ENCODE data around the gene TKT.

TKT gene

GRCh38 chr3:53194210-53195065, 61.4 kb downstream of the TKT start:
- no peak overlapping the region for H2AFZ ChIP-seq (ENCODE audit: insufficient read depth, low read length, poor library complexity)

DNA sequence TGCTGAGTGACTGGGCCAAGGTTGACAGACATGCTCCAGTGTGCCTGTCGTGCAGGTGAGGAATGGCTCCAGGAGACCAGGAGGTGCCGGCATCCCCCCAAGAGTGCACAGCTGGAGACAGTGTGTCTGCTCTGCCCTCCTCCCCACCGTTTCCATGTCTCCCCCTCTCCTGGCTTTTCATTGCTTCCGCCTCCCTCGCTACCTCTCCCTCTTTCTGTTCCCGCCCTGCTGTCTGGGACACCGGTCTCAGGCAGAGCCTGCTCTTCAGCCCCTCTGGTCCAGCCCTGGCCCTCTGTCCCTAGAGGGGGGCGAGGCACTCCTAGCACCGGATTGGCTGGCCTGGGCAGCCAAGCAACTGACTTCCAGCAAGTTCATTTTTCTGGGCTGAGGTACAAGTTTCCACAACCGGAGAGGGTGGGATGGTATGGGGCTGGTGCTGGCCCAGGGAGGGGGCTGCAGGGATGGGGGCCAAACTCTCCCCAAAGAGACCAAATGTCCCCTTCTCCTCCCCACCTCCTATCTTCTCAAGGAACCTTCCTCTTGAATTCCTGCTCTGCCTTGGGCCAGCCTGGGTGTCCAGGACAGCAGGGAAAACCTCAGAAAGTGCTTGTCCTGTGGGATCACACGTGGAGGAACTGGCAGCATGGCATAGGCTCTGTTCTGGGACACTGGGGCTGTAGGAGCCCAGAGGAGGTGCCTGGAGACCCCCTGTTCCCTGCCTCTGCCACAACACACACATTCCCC, 62.2 kb downstream of the TKT start:
- Histone ChIP-seq H2AK5ac (ENCODE audit: low read length) (no peak overlapping the region), H3K27me3 (ENCODE audit: insufficient read depth, low read length) (no peaks in the 10 kb centered on the region), H2BK120ac (ENCODE audit: insufficient read depth, low read length, poor library complexity) (no peak overlapping the region), H3K9ac (ENCODE audit: low read length) (no peak overlapping the region), H3K4me2 (ENCODE audit: low read length) (no peak overlapping the region), H3K27ac (ENCODE audit: low read depth, low read length) (no peak overlapping the region), H3K4ac (ENCODE audit: low read depth, low read length) (no peak overlapping the region), H4K8ac (ENCODE audit: low read depth, low read length) (no peak overlapping the region), H3K18ac (ENCODE audit: low read length) (no peak overlapping the region), H3K9me3 (ENCODE audit: insufficient read depth, low read depth, low read length) (no peaks in the 10 kb centered on the region), H3K4me3 (ENCODE audit: low read depth, low read length) (no peak overlapping the region), H2BK12ac (ENCODE audit: low read length) (no peak overlapping the region), H4K91ac (ENCODE audit: low read depth, low read length) (no peak overlapping the region), H3K23ac (ENCODE audit: low read length) (no peak overlapping the region), H4K12ac (ENCODE audit: low read depth, low read length) (no peak overlapping the region), H2BK5ac (ENCODE audit: low read depth, low read length, poor library complexity) (no peak overlapping the region), H3K4me1 (ENCODE audit: control insufficient read depth in 1 of 2, insufficient read depth in 2 of 2, low read length in 2 of 2) (peaks cover 8 to 12% of the 10 kb centered on the region in 2 experiments), H3K14ac (ENCODE audit: low read length) (no peak overlapping the region), H3K36me3 (ENCODE audit: control insufficient read depth in 1 of 2, insufficient read depth in 2 of 2, low read length in 2 of 2) (peaks cover 9 to 11% of the 10 kb centered on the region in 2 experiments), H3K79me2 (ENCODE audit: control insufficient read depth, insufficient read depth, low read length, poor library complexity) (no peaks in the 10 kb centered on the region), H3K79me1 (ENCODE audit: low read length) (no peaks in the 10 kb centered on the region), H2AFZ (ENCODE audit: insufficient read depth, low read length, poor library complexity) (no peak overlapping the region)
- DNase-seq: no peak
- no CpG with 5 or more reads among the region's 11 CpGs for WGBS (ENCODE audit: extremely low coverage, insufficient coverage, insufficient read length)

More at GRCh38 chr3:53194210-53195065, 61.4 kb downstream of the TKT start:
- no CpG with 5 or more reads among the region's 14 CpGs for WGBS (ENCODE audit: extremely low coverage, insufficient coverage, insufficient read length)
- Histone ChIP-seq H4K91ac (ENCODE audit: low read depth, low read length) (no peak overlapping the region), H3K27me3 (ENCODE audit: insufficient read depth, low read length) (no peaks in the 10 kb centered on the region), H3K14ac (ENCODE audit: low read length) (no peak overlapping the region), H3K4me1 (ENCODE audit: control insufficient read depth in 1 of 2, insufficient read depth in 2 of 2, low read length in 2 of 2) (peaks cover 8 to 12% of the 10 kb centered on the region in 2 experiments), H3K79me2 (ENCODE audit: control insufficient read depth, insufficient read depth, low read length, poor library complexity) (no peaks in the 10 kb centered on the region), H2BK5ac (ENCODE audit: low read depth, low read length, poor library complexity) (no peak overlapping the region), H3K4me3 (ENCODE audit: low read depth, low read length) (no peak overlapping the region), H2AK5ac (ENCODE audit: low read length) (no peak overlapping the region), H4K12ac (ENCODE audit: low read depth, low read length) (no peak overlapping the region), H3K79me1 (ENCODE audit: low read length) (no peaks in the 10 kb centered on the region), H3K27ac (ENCODE audit: low read depth, low read length) (no peak overlapping the region), H3K23ac (ENCODE audit: low read length) (no peak overlapping the region), H2BK12ac (ENCODE audit: low read length) (no peak overlapping the region), H3K4ac (ENCODE audit: low read depth, low read length) (no peak overlapping the region), H3K18ac (ENCODE audit: low read length) (no peak overlapping the region), H2BK120ac (ENCODE audit: insufficient read depth, low read length, poor library complexity) (no peak overlapping the region), H4K8ac (ENCODE audit: low read depth, low read length) (no peak overlapping the region), H3K36me3 (ENCODE audit: control insufficient read depth in 1 of 2, insufficient read depth in 2 of 2, low read length in 2 of 2) (peaks cover 2 to 7% of the 10 kb centered on the region in 2 experiments), H3K9me3 (ENCODE audit: insufficient read depth, low read depth, low read length) (no peaks in the 10 kb centered on the region), H3K4me2 (ENCODE audit: low read length) (no peak overlapping the region), H3K9ac (ENCODE audit: low read length) (no peak overlapping the region)
- DNase-seq: no peak

GRCh38 chr3:53192608-53193007, 63.2 kb downstream of the TKT start:
- Histone ChIP-seq H3K23ac (ENCODE audit: low read length) (no peak overlapping the region), H3K36me3 (ENCODE audit: control insufficient read depth in 1 of 2, insufficient read depth in 2 of 2, low read length in 2 of 2) (peaks cover 9 to 12% of the 10 kb centered on the region in 2 experiments), H2AK5ac (ENCODE audit: low read length) (no peak overlapping the region), H3K9ac (ENCODE audit: low read length) (no peak overlapping the region), H2BK5ac (ENCODE audit: low read depth, low read length, poor library complexity) (no peak overlapping the region), H3K4ac (ENCODE audit: low read depth, low read length) (no peak overlapping the region), H2AFZ (ENCODE audit: insufficient read depth, low read length, poor library complexity) (no peak overlapping the region), H4K8ac (ENCODE audit: low read depth, low read length) (no peak overlapping the region), H3K27me3 (ENCODE audit: insufficient read depth, low read length) (no peaks in the 10 kb centered on the region), H3K4me1 (ENCODE audit: control insufficient read depth in 1 of 2, insufficient read depth in 2 of 2, low read length in 2 of 2) (peaks cover 8 to 12% of the 10 kb centered on the region in 2 experiments), H4K12ac (ENCODE audit: low read depth, low read length) (no peak overlapping the region), H3K14ac (ENCODE audit: low read length) (no peak overlapping the region), H2BK12ac (ENCODE audit: low read length) (no peak overlapping the region), H3K27ac (ENCODE audit: low read depth, low read length) (no peak overlapping the region), H3K79me1 (ENCODE audit: low read length) (no peaks in the 10 kb centered on the region), H4K91ac (ENCODE audit: low read depth, low read length) (no peak overlapping the region), H3K79me2 (ENCODE audit: control insufficient read depth, insufficient read depth, low read length, poor library complexity) (no peaks in the 10 kb centered on the region), H2BK120ac (ENCODE audit: insufficient read depth, low read length, poor library complexity) (no peak overlapping the region), H3K4me3 (ENCODE audit: low read depth, low read length) (no peak overlapping the region), H3K9me3 (ENCODE audit: insufficient read depth, low read depth, low read length) (no peaks in the 10 kb centered on the region), H3K4me2 (ENCODE audit: low read length) (no peak overlapping the region), H3K18ac (ENCODE audit: low read length) (no peak overlapping the region)
- no CpG with 5 or more reads among the region's 3 CpGs for WGBS (ENCODE audit: extremely low coverage, insufficient coverage, insufficient read length)
- DNase-seq: no peak

DNA sequence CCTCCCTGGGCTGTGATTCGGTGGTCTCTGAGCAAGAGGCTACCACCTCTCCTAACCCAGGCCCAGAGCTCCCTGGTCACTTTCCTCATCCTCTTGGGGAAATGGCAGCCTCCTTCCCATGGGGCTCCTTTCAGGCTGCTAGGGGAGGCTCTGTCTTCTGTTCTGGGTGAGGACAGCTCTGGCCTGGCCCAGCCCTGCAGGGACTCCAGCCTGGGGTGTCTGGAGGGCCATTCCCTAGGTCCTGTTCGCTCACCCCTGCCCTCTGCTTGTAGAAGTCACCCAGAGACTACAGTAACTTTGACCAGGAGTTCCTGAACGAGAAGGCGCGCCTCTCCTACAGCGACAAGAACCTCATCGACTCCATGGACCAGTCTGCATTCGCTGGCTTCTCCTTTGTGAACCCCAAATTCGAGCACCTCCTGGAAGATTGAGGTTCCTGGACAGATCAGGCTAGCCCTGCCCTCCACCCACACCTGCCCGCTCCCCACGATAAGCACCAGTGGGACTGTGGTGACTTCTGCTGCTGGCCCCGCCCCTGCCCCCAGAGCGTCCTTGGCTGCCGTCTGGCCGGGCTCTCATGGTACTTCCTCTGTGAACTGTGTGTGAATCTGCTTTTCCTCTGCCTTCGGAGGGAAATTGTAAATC, 63.9 kb downstream of the TKT start:
- H2BK12ac ChIP-seq (ENCODE audit: low read length): no peak overlapping the region
- no peak overlapping the region for H3K9ac ChIP-seq (ENCODE audit: low read length)
- no peak overlapping the region for H4K91ac ChIP-seq (ENCODE audit: low read depth, low read length)
- no peak overlapping the region for H3K18ac ChIP-seq (ENCODE audit: low read length)
- H2AK5ac ChIP-seq (ENCODE audit: low read length): no peak overlapping the region
- no peak overlapping the region for H3K4me3 ChIP-seq (ENCODE audit: low read depth, low read length)
- H3K36me3 ChIP-seq (ENCODE audit: control insufficient read depth in 1 of 2, insufficient read depth in 2 of 2, low read length in 2 of 2): peaks cover 9 to 14% of the 10 kb centered on the region in 2 experiments
- H3K79me2 ChIP-seq (ENCODE audit: control insufficient read depth, insufficient read depth, low read length, poor library complexity): no peaks in the 10 kb centered on the region
- H3K27me3 ChIP-seq (ENCODE audit: insufficient read depth, low read length): no peaks in the 10 kb centered on the region
- WGBS (ENCODE audit: extremely low coverage, insufficient coverage, insufficient read length): no CpG with 5 or more reads among the region's 16 CpGs
- no peak overlapping the region for H3K14ac ChIP-seq (ENCODE audit: low read length)
- H2BK5ac ChIP-seq (ENCODE audit: low read depth, low read length, poor library complexity): no peak overlapping the region
- no peak overlapping the region for H3K4me2 ChIP-seq (ENCODE audit: low read length)
- no peak overlapping the region for H3K4ac ChIP-seq (ENCODE audit: low read depth, low read length)
- no peak overlapping the region for H2BK120ac ChIP-seq (ENCODE audit: insufficient read depth, low read length, poor library complexity)
- no peak overlapping the region for H4K12ac ChIP-seq (ENCODE audit: low read depth, low read length)
- H3K23ac ChIP-seq (ENCODE audit: low read length): no peak overlapping the region
- peaks cover 8 to 12% of the 10 kb centered on the region in 2 experiments for H3K4me1 ChIP-seq (ENCODE audit: control insufficient read depth in 1 of 2, insufficient read depth in 2 of 2, low read length in 2 of 2)
- DNase-seq: no peak
- H4K8ac ChIP-seq (ENCODE audit: low read depth, low read length): no peak overlapping the region
- H3K27ac ChIP-seq (ENCODE audit: low read depth, low read length): no peak overlapping the region
- H3K79me1 ChIP-seq (ENCODE audit: low read length): no peaks in the 10 kb centered on the region
- H3K9me3 ChIP-seq (ENCODE audit: insufficient read depth, low read depth, low read length): no peaks in the 10 kb centered on the region
- H2AFZ ChIP-seq (ENCODE audit: insufficient read depth, low read length, poor library complexity): no peak overlapping the region

Data from trophoblast cell (in vitro differentiated cells and primary cell).